Breast epithelium (tissue), 3 donors: Measurements from ENCODE around the gene GPR37L1.

ENCODE experiments used
- CTCF ChIP-seq, 3 donors: fragments of 450-650 bp; IDR thresholded peaks; one replicate each; pipeline ENCODE4 v1.5.1; 2016 to 2017; ENCODE audit warnings: antibody characterized with exemption in 3 of 3, mild to moderate bottlenecking in 3 of 3, moderate library complexity in 3 of 3
- POLR2A ChIP-seq: fragments of 450-650 bp; IDR thresholded peaks from one replicate; pipeline ENCODE4 v1.6.1; 2016; ENCODE audit warnings: antibody characterized with exemption, mild to moderate bottlenecking, moderate library complexity
- POLR2AphosphoS5 ChIP-seq, 3 donors: sonication (generic); formaldehyde crosslinking; IDR thresholded peaks; one replicate each; pipeline ENCODE4 v1.6.1; 2017; ENCODE audit warnings: antibody characterized with exemption in 3 of 3

GRCh38 chr1:202125611-202126010 lies 2.9 kb downstream of the GPR37L1 start:
- no peak for TF ChIP-seq CTCF (IDR thresholded peaks at IDR 0.05)
- TF ChIP-seq POLR2A = no peak
- no peak for TF ChIP-seq POLR2AphosphoS5 (IDR thresholded peaks at IDR 0.05)
